GM12878 (cell line): Measurements from ENCODE around the gene RGL1. TPM values are rescaled to one million over a fixed set of nuclear protein-coding genes. Genes with fewer than 3 reads are reported as not detected.

ENCODE experiments used
- ATAC-seq: fragments of 200-7000 bp; cut with Tn5 transposase; 3 replicates; pipeline ENCODE4 v1.9.1; 2020; ENCODE audit warnings: mild to moderate bottlenecking, moderate library complexity
- BruUV-seq: library from RNA; stranded (reverse); fragments of 400-500 nt; replicated peaks from 2 replicates; lab custom pipeline; 2021; lab: Mats Ljungman, UMichigan
- CTCF ChIA-PET: fragments of 300-600 bp; sonication (Branson Sonifier 250); formaldehyde crosslinking; extraction: SDS; loops from one replicate; lab custom pipeline; 2021; ENCODE audit warnings: inconsistent platforms; lab: Yijun Ruan, JAX
- POLR2A ChIA-PET: fragments of 350-600 bp; formaldehyde crosslinking; extraction: SDS; loops from one replicate; lab custom pipeline; 2021; ENCODE audit warnings: inconsistent platforms; lab: Charles Lee
- RAD21 ChIA-PET: fragments of 300-600 bp; sonication (Branson Sonifier 250); formaldehyde crosslinking; loops from one replicate; lab custom pipeline; 2023; ENCODE audit warnings: antibody characterized with exemption; ENCODE audit not compliant: unreplicated experiment; lab: Charles Lee
- SMC1A ChIA-PET: fragments of 300-600 bp; sonication (Branson Sonifier 250); formaldehyde crosslinking; loops from one replicate; lab custom pipeline; 2023; ENCODE audit not compliant: unreplicated experiment, uncharacterized antibody; lab: Charles Lee
- DNase-seq: peaks from one replicate; pipeline ENCODE4 v3.0.0-alpha.2; 2011; ENCODE audit warnings: low read depth, low spot score
- FAIRE-seq: peaks from 3 replicates; lab custom pipeline; 2011; peaks lifted over from hg19 to GRCh38; lab: Jason Lieb, UNC
- H2AFZ ChIP-seq: 2 replicates; pipeline ENCODE4 v1.6.0; 2011; ENCODE audit warnings: low read depth, low read length, control low read depth; ENCODE audit not compliant: control insufficient read depth
- H3K27ac ChIP-seq: 2 replicates; pipeline ENCODE4 v1.5.1; 2011; ENCODE audit warnings: control low read depth; ENCODE audit not compliant: control insufficient read depth, insufficient read depth
- H3K27me3 ChIP-seq, 2 experiments: replicated peaks in 1 of 2; 2 replicates each; pipeline versions ENCODE4 v1.6.0 to v1.6.1; 2011; ENCODE audit warnings: low read length in 1 of 2; ENCODE audit not compliant: control insufficient read depth in 2 of 2, insufficient read depth in 2 of 2
- H3K36me3 ChIP-seq, 2 experiments: 2 replicates each; pipeline ENCODE4 v1.5.1; 2011; ENCODE audit warnings: low read length in 1 of 2; ENCODE audit not compliant: control insufficient read depth in 2 of 2, insufficient read depth in 2 of 2
- H3K4me1 ChIP-seq: 2 replicates; pipeline ENCODE4 v1.6.1; 2011; ENCODE audit warnings: mild to moderate bottlenecking, low read length, moderate library complexity, mixed read lengths; ENCODE audit not compliant: control insufficient read depth, insufficient read depth
- H3K4me2 ChIP-seq: 2 replicates; pipeline ENCODE4 v1.6.0; 2011; ENCODE audit warnings: control low read depth; ENCODE audit not compliant: control insufficient read depth, insufficient read depth
- H3K4me3 ChIP-seq: fragments of 200-600 bp; sonication (generic); 2 replicates; pipeline ENCODE4 v1.5.1; 2016
- H3K79me2 ChIP-seq: 2 replicates; pipeline ENCODE4 v1.6.0; 2011; ENCODE audit warnings: low read length; ENCODE audit not compliant: control insufficient read depth, insufficient read depth
- H3K9ac ChIP-seq: 2 replicates; pipeline ENCODE4 v1.8.0; 2011; ENCODE audit warnings: low read length, control low read depth, mixed read lengths; ENCODE audit not compliant: control insufficient read depth, insufficient read depth
- H3K9me3 ChIP-seq: replicated peaks from 3 replicates; pipeline ENCODE4 v1.5.1; 2011; ENCODE audit warnings: mild to moderate bottlenecking, low read length; ENCODE audit not compliant: control insufficient read depth, insufficient read depth
- H4K20me1 ChIP-seq: 2 replicates; pipeline ENCODE4 v1.6.0; 2011; ENCODE audit not compliant: control insufficient read depth, insufficient read depth
- CEBPB ChIP-seq, 2 experiments: fragments of 150-350 bp in 1 of 2; IDR thresholded peaks; 2 replicates each; pipeline ENCODE4 v1.6.1; 2012 to 2014; ENCODE audit warnings: low read depth in 2 of 2, low read length in 2 of 2, borderline replicate concordance in 1 of 2, inconsistent platforms in 1 of 2
- FOXM1 ChIP-seq: IDR thresholded peaks from 2 replicates; pipeline ENCODE4 v1.6.1; 2012; ENCODE audit warnings: low read depth, mild to moderate bottlenecking, inconsistent platforms, low read length, moderate library complexity
- GATAD2B ChIP-seq: fragments of 450-650 bp; conservative IDR thresholded peaks from 2 replicates; pipeline ENCODE4 v1.6.1; 2017; ENCODE audit warnings: low read depth, mild to moderate bottlenecking, moderate library complexity
- HCFC1 ChIP-seq: fragments of 150-350 bp; IDR thresholded peaks from 2 replicates; pipeline ENCODE4 v1.6.1; 2014; ENCODE audit warnings: low read length
- MXI1 ChIP-seq: fragments of 150-350 bp; IDR thresholded peaks from 2 replicates; pipeline ENCODE4 v1.6.1; 2011; ENCODE audit warnings: low read depth, mild to moderate bottlenecking, inconsistent platforms, low read length, improper control_type of control experiment
- MYB ChIP-seq: fragments of 150-350 bp; IDR thresholded peaks from 2 replicates; pipeline ENCODE4 v1.6.1; 2014; ENCODE audit warnings: mild to moderate bottlenecking, low read depth, low read length, borderline replicate concordance
- PAX8 ChIP-seq: fragments of 450-650 bp; IDR thresholded peaks from 2 replicates; pipeline ENCODE4 v1.6.1; 2017; ENCODE audit warnings: mild to moderate bottlenecking, moderate library complexity
- POU2F2 ChIP-seq: IDR thresholded peaks from 3 replicates; pipeline ENCODE4 v1.6.1; 2011; ENCODE audit warnings: low read depth, mild to moderate bottlenecking, low read length, borderline replicate concordance
- RAD51 ChIP-seq: fragments of 450-650 bp; IDR thresholded peaks from 2 replicates; pipeline ENCODE4 v1.6.1; 2016; ENCODE audit warnings: moderate library complexity, mild to moderate bottlenecking, inconsistent platforms
- SIX5 ChIP-seq: IDR thresholded peaks from 2 replicates; pipeline ENCODE4 v1.6.1; 2011; ENCODE audit warnings: mild to moderate bottlenecking, low read depth, low read length, moderate library complexity; ENCODE audit not compliant: severe bottlenecking
- SMC3 ChIP-seq: IDR thresholded peaks from 2 replicates; pipeline ENCODE4 v1.6.1; 2011; ENCODE audit warnings: low read length, improper control_type of control experiment, borderline replicate concordance
- SPI1 ChIP-seq: IDR thresholded peaks from 2 replicates; pipeline ENCODE4 v1.6.1; 2011; ENCODE audit warnings: low read depth, mild to moderate bottlenecking, low read length, moderate library complexity, borderline replicate concordance; ENCODE audit not compliant: insufficient read depth
- WGBS: methylation state at CpG from one replicate; pipeline ENCODE4 v1.1.6; 2016; ENCODE audit warnings: low lambda C conversion rate; ENCODE audit not compliant: insufficient replicate concordance, insufficient coverage; ENCODE audit errors: missing lambda C conversion rate; 5-methylcytosine and 5-hydroxymethylcytosine counted together
- in situ Hi-C: fragments of 300-500 bp; cut with MboI; formaldehyde crosslinking; loops from 9 replicates; pipeline ENCODE4 v1.14.3; 2018; ENCODE audit warnings: mixed read lengths
- intact Hi-C: fragments of 100-400 bp; cut with micrococcal nuclease; formaldehyde crosslinking; loops from one replicate; pipeline ENCODE4 v1.14.2; 2022; ENCODE audit not compliant: unreplicated experiment
- polyA plus RNA-seq, 11 experiments: library from polyadenylated mRNA; depleted of rRNA in 4 of 11; unstranded in 6 of 11; stranded (reverse) in 5 of 11; fragments of >200 nt; fragmentation: Nextera tagmentation in 4 of 11; fragmentation: Illumina TruSeq in 1 of 11; extraction: Ambion mirVana in 4 of 11; extraction: Trizol in 1 of 11; gene quantifications; 1 replicate in 1 of 11; 2 replicates in 10 of 11; pipeline versions ENCODE4 v1.2.1 to v1.2.3, GENCODE V29; 2011 to 2016; ENCODE audit warnings: inconsistent platforms in 2 of 11, missing spikeins in 2 of 11, low read depth in 1 of 11
- total RNA-seq, 4 experiments: library from RNA; depleted of rRNA in 3 of 4; stranded (reverse); fragments of >200 nt in 3 of 4; fragmentation: Illumina TruSeq in 1 of 4; extraction: Trizol in 1 of 4; gene quantifications; 2 replicates each; pipeline versions ENCODE4 v1.2.1 to v1.2.3, GENCODE V29; 2013 to 2021
- TF ChIP-seq, protein P1 (sequence below): IDR thresholded peaks from 2 replicates; pipeline ENCODE4 v1.6.1; 2011; ENCODE audit warnings: mild to moderate bottlenecking, low read depth, low read length, moderate library complexity; ENCODE audit not compliant: insufficient replicate concordance
- TF ChIP-seq, protein P2 (sequence below): fragments of 450-650 bp; IDR thresholded peaks from 2 replicates; pipeline ENCODE4 v1.6.1; 2018; ENCODE audit warnings: borderline replicate concordance, mild to moderate bottlenecking; ENCODE audit not compliant: partially characterized antibody
- TF ChIP-seq, protein P3 (sequence below): fragments of 450-650 bp; formaldehyde crosslinking; IDR thresholded peaks from 2 replicates; pipeline ENCODE4 v1.4.0; 2020; ENCODE audit warnings: mild to moderate bottlenecking, moderate library complexity

RGL1 gene
- total and polyA plus RNA-seq, 10 of the 15 experiments (the other 5 are each of a cell fraction or from before 2014, with no cell fraction given) = 8.1 to 25.0 (median 19.0) TPM

GRCh38 chr1:183914276-183914675 lies 109.4 kb downstream of the RGL1 start:
- ChIA-PET CTCF (interaction anchor here (1.2 to 5.8 kb wide), 17 partner anchors 10 to 324 kb away, joined by 3 to 360 read pairs (median 18); partner anchors contain the start of genes APOBEC4, ARPC5 and NCF2), SMC1A (interaction anchor here (0.5 to 5.8 kb wide), 15 partner anchors 12 to 325 kb away, joined by 3 to 331 read pairs (median 15); partner anchors contain the start of genes APOBEC4, ARPC5 and RGL1), POLR2A (interaction anchor here (2.3 to 4.3 kb wide), 3 partner anchors 16 to 259 kb away, joined by 8 to 39 read pairs (median 16); partner anchors contain the start of gene APOBEC4), RAD21 (interaction anchor here (1.1 to 8.8 kb wide), 11 partner anchors 16 to 288 kb away, joined by 3 to 299 read pairs (median 12); partner anchors contain the start of gene APOBEC4)
- no peak for ATAC-seq
- in situ Hi-C loops (loop anchor here (5.0 kb wide), 1 partner anchor 262 kb away; the partner anchor contains the start of gene APOBEC4), intact Hi-C loops (loop anchor here (5.0 to 10.0 kb wide), 3 partner anchors 229 to 442 kb away; partner anchors contain the start of genes ARPC5 and SMG7)
- no TSS peak for BruUV-seq
- Histone ChIP-seq H3K27me3 (no peaks in the 10 kb centered on the region), H3K79me2 (peaks cover 7% of the 10 kb centered on the region; the same call in 1 of the 2 replicates), H3K4me3 (no peak overlapping the region), H2AFZ (no peak overlapping the region), H3K27ac (no peak overlapping the region; the same call in 1 of the 2 replicates), H4K20me1 (no peaks in the 10 kb centered on the region; the same call in 1 of the 2 replicates), H3K9me3 (no peaks in the 10 kb centered on the region), H3K36me3 (peaks cover 17 to 56% of the 10 kb centered on the region in 2 experiments), H3K9ac (no peak overlapping the region), H3K4me1 (peaks cover 49% of the 10 kb centered on the region), H3K4me2 (no peak overlapping the region)
- DNase-seq = no peak
- no peak for FAIRE-seq
- 65% methylated on average over 3 of the region's 3 CpGs for WGBS
- TF ChIP-seq RAD51 (no peak), SIX5 (no peak), SMC3 (no peak), SPI1 (no peak), POU2F2 (no peak), CEBPB (IDR thresholded peaks at IDR 0.05; ENCODE audit: borderline replicate concordance in 1 of 2, low read depth in 2 of 2, low read length in 2 of 2) (no peak), HCFC1 (no peak), PAX8 (no peak), MYB (no peak), FOXM1 (no peak), MXI1 (no peak), GATAD2B (no peak)
- TF ChIP-seq, protein P1, sequence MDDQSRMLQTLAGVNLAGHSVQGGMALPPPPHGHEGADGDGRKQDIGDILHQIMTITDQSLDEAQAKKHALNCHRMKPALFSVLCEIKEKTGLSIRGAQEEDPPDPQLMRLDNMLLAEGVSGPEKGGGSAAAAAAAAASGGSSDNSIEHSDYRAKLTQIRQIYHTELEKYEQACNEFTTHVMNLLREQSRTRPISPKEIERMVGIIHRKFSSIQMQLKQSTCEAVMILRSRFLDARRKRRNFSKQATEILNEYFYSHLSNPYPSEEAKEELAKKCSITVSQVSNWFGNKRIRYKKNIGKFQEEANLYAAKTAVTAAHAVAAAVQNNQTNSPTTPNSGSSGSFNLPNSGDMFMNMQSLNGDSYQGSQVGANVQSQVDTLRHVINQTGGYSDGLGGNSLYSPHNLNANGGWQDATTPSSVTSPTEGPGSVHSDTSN = no peak
- TF ChIP-seq, protein P2, sequence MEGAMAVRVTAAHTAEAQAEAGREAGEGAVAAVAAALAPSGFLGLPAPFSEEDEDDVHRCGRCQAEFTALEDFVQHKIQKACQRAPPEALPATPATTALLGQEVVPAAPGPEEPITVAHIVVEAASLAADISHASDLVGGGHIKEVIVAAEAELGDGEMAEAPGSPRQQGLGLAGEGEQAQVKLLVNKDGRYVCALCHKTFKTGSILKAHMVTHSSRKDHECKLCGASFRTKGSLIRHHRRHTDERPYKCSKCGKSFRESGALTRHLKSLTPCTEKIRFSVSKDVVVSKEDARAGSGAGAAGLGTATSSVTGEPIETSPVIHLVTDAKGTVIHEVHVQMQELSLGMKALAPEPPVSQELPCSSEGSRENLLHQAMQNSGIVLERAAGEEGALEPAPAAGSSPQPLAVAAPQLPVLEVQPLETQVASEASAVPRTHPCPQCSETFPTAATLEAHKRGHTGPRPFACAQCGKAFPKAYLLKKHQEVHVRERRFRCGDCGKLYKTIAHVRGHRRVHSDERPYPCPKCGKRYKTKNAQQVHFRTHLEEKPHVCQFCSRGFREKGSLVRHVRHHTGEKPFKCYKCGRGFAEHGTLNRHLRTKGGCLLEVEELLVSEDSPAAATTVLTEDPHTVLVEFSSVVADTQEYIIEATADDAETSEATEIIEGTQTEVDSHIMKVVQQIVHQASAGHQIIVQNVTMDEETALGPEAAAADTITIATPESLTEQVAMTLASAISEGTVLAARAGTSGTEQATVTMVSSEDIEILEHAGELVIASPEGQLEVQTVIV = no peak
- TF ChIP-seq, protein P3, sequence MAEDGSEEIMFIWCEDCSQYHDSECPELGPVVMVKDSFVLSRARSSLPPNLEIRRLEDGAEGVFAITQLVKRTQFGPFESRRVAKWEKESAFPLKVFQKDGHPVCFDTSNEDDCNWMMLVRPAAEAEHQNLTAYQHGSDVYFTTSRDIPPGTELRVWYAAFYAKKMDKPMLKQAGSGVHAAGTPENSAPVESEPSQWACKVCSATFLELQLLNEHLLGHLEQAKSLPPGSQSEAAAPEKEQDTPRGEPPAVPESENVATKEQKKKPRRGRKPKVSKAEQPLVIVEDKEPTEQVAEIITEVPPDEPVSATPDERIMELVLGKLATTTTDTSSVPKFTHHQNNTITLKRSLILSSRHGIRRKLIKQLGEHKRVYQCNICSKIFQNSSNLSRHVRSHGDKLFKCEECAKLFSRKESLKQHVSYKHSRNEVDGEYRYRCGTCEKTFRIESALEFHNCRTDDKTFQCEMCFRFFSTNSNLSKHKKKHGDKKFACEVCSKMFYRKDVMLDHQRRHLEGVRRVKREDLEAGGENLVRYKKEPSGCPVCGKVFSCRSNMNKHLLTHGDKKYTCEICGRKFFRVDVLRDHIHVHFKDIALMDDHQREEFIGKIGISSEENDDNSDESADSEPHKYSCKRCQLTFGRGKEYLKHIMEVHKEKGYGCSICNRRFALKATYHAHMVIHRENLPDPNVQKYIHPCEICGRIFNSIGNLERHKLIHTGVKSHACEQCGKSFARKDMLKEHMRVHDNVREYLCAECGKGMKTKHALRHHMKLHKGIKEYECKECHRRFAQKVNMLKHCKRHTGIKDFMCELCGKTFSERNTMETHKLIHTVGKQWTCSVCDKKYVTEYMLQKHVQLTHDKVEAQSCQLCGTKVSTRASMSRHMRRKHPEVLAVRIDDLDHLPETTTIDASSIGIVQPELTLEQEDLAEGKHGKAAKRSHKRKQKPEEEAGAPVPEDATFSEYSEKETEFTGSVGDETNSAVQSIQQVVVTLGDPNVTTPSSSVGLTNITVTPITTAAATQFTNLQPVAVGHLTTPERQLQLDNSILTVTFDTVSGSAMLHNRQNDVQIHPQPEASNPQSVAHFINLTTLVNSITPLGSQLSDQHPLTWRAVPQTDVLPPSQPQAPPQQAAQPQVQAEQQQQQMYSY (CRISPR knock-in tag) = no peak
